Measurements from ENCODE around the gene FAM228B.
"Not testable (repeated sequence)": the region's sequence is repeated elsewhere in the genome, so short reads cannot be mapped to it uniquely, and the experiment has no call there.

FAM228B gene

DNA sequence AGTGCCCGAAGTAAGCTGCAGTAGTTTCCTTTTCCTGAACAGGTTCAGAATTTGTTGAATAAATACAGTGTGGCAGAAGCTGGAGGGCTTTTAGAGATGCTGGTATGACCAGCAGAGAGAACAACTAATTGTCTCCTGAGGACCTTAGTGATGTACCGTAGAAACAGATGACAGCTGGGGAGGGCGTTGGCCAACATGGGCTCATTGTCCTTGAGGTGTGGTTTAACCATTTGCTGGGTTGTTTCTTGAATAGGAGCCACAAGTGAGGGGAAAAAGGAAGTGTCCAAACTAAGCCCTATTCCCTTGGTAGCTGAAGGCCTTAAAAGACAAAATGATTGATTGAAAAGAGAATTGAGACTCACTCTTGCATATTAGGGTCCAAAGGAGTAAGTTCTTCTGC is 39.9 kb downstream of the FAM228B start:
- peaks cover 25% of the 10 kb centered on the region for H3K36me3 Mint-ChIP-seq
- H3K4me3 Mint-ChIP-seq: no peak overlapping the region
- no peak overlapping the region for H3K27ac Mint-ChIP-seq
- H3K27me3 Mint-ChIP-seq: no peaks in the 10 kb centered on the region
- ATAC-seq: no peak
- H3K4me1 Mint-ChIP-seq: peaks cover 17% of the 10 kb centered on the region
- H3K9me3 Mint-ChIP-seq: no peaks in the 10 kb centered on the region

DNA sequence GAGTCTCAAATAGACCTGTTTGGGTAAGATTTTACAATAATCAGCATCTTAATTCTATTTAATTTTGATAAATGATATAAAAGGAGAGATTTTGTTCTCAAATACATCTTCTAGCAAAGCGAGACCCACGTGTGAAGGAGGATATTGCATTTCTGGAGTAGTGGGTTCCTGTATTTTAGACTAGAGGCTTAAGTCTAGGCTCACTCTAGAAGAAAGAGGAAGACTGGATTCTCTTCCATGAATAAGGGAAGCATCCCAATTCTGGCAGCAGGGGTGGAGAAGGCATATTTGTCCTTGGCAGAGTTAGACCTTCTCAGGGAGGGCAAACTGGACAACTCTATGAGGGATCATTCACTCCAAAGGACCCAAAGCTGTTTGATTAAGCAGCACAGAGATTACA is 40.3 kb downstream of the FAM228B start:
- no peak overlapping the region for H3K4me3 Mint-ChIP-seq

DNA sequence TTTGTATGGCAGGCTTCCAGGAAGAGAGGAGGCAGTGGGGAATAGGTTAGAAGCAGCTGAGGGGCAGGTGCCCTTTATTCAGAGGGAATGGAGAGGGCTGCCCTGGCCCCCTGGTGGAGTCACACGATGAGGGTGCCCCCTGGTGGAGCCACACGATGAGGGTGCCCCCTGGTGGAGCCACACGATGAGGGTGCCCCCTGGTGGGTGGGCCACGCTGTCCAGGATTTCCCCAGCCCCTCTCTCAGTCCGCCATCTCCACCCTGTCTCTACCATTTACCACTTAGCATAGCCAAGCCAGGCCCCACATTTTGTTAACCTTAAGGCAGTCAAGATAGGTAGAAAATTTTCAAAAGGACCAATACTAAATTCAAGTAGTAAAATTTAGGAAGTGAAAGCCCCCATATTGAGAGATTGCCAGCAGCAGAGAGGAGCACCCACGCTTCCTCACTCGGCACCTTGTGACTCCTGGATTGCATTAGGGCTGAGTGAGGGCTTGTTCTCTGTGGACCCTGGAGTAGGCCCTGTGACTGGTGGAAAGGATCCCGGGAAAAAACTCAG is 41.2 kb downstream of the FAM228B start:
- Mint-ChIP-seq H3K27me3 (no peaks in the 10 kb centered on the region), H3K4me1 (peaks cover 17% of the 10 kb centered on the region), H3K9me3 (no peaks in the 10 kb centered on the region), H3K36me3 (peaks cover 25% of the 10 kb centered on the region), H3K27ac (peak overlapping the region; percentile 74), H3K4me3 (peak overlapping the region; percentile 56)
- ATAC-seq: peak; percentile 88

More for the DNA sequence above, 40.3 kb downstream of the FAM228B start:
- no peak overlapping the region for H3K27ac Mint-ChIP-seq
- peaks cover 17% of the 10 kb centered on the region for H3K4me1 Mint-ChIP-seq
- H3K36me3 Mint-ChIP-seq: peaks cover 26% of the 10 kb centered on the region
- H3K27me3 Mint-ChIP-seq: no peaks in the 10 kb centered on the region
- H3K9me3 Mint-ChIP-seq: no peaks in the 10 kb centered on the region
- ATAC-seq: no peak

DNA sequence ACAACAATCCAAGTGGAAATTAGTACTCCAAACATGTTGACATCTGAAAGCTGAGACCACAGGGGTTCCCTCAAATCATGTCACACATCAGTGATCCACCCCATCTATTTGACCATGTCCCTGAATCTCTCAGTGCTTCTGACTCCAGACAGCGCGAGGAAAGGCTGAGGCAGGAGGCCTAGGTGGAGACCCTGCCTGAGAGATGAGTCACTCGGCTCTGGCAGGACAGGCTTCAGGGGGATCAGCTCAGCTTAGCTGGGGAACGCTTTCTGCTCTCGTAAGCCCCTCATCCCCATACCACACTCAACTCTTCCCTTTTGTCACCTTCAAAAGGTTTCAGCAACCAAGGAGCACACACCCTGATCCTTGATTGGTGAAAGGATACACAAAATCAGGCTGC is 45.8 kb downstream of the FAM228B start:
- no peak for ATAC-seq
- peaks cover 13% of the 10 kb centered on the region for H3K36me3 Mint-ChIP-seq
- H3K4me3 Mint-ChIP-seq: no peak overlapping the region
- peaks cover 15% of the 10 kb centered on the region for H3K4me1 Mint-ChIP-seq
- peaks cover 2% of the 10 kb centered on the region for H3K9me3 Mint-ChIP-seq
- H3K27ac Mint-ChIP-seq: no peak overlapping the region
- peaks cover 6% of the 10 kb centered on the region for H3K27me3 Mint-ChIP-seq

DNA sequence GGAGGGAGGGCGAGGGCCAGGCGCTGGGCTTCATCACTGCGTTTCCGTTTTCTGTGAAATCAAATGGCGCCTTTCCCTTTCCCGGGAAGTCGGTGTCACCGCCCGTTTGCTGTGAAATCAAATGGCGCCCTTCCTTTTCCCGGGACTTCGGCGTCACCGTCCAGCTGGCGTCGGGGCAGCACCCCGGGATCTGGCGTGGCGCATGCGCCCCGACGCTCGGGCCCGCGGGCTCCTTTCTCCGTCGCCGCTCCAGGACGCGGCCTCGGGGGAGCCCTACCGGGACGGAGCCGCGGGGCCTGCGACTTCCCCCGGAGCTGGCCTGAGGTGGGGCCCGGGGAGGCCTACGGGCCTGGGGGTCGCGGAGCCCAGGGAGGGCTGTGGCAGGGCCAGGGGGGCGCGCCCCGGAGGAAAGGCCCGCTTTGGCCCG is 51.6 kb downstream of the FAM228B start, which contains the start of gene FAM228A:
Gene FAM228A (plus strand): TSS at position 203 of the 427 bp plus-strand sequence. CDS start 428 bp downstream, outside the sequence.
- H3K9me3 Mint-ChIP-seq: peaks cover 3% of the 10 kb centered on the region
- no peak within 1 kb of the TSS for H3K4me3 Mint-ChIP-seq
- no peak within 1 kb of the TSS for H3K27ac Mint-ChIP-seq
- ATAC-seq: peak; percentile 39
- peaks cover 10% of the 10 kb centered on the region for H3K27me3 Mint-ChIP-seq
- H3K36me3 Mint-ChIP-seq: peaks cover 6% of the 10 kb centered on the region
- H3K4me1 Mint-ChIP-seq: no peaks in the 10 kb centered on the region

DNA sequence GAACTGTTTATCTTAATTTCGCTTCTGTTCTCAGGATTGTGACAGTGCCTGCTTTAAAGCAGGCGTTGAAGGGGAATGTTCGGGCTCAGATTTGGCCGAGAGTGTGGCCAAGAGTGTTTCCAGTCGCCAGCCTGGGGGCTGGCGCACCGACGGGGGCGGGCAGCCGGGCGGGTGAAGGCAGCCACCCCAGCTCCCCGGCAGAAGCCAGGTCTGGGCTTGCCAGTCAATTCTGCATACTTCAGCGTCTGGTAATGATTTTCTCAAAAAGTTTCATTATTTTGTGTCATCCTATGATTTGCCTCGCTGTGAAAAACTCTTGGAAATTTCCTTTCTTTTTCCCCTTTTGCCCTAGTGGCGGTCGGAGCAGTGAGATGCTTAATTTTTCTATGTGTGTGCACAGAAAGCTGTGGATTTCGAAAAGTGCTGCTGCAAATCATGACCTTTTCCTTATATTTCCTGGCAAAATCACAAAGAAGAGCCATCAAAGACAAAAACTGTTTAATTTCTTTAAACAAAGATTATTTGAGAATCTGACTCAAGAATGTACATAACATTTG is 52.4 kb downstream of the FAM228B start:
- no peak overlapping the region for H3K4me3 Mint-ChIP-seq
- H3K4me1 Mint-ChIP-seq: no peaks in the 10 kb centered on the region
- H3K27me3 Mint-ChIP-seq: peaks cover 10% of the 10 kb centered on the region
- H3K36me3 Mint-ChIP-seq: peaks cover 6% of the 10 kb centered on the region
- H3K27ac Mint-ChIP-seq: no peak overlapping the region
- peaks cover 3% of the 10 kb centered on the region for H3K9me3 Mint-ChIP-seq
- ATAC-seq: no peak

DNA sequence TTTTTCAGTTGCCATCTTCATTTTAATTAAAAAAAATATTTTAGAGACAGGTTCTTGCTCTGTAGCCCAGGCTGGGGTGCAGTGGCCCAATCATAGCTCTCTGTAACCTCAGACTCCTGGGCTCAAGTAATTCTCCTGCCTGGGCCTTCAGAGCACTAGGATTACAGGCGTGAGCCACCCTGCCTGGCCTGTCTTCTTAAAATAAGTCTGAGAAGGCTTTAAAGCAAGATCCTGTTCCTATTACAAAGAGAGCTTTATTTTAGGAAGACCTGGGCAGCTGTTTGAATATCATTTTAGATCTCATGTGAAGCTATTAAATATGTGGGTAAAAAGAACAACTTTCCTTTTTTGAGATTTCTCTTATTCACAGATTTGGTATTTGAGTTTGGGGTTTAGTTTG is 53.1 kb downstream of the FAM228B start:
- no peak overlapping the region for H3K4me3 Mint-ChIP-seq

DNA sequence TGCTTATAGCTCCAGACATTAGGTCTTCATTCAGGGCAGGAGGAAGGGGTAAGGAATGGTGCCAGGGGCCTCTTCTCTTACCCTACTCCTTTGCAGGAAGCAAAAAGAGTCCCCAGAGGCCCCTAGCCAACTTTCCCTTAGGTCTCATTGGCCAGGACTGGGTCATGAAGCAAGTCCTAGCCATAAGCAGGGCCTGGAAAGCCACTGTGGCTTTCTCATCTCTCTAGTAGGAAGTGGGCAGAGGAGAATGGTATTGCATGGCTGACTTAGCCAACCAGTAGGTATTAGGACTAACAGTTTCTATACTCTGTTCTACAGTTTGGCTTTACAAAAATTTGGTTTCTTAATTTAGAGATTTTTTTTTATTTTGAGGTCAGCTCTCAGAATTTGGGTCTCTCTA is 56.4 kb downstream of the FAM228B start:
- H3K36me3 Mint-ChIP-seq: no peaks in the 10 kb centered on the region
- no peaks in the 10 kb centered on the region for H3K9me3 Mint-ChIP-seq
- no peak overlapping the region for H3K4me3 Mint-ChIP-seq
- H3K4me1 Mint-ChIP-seq: no peaks in the 10 kb centered on the region
- no peaks in the 10 kb centered on the region for H3K27me3 Mint-ChIP-seq
- no peak for ATAC-seq
- H3K27ac Mint-ChIP-seq: no peak overlapping the region

More for the DNA sequence above, 53.1 kb downstream of the FAM228B start:
- H3K27ac Mint-ChIP-seq: no peak overlapping the region
- H3K27me3 Mint-ChIP-seq: peaks cover 10% of the 10 kb centered on the region
- peaks cover 3% of the 10 kb centered on the region for H3K9me3 Mint-ChIP-seq
- ATAC-seq: no peak
- peaks cover 6% of the 10 kb centered on the region for H3K36me3 Mint-ChIP-seq
- H3K4me1 Mint-ChIP-seq: no peaks in the 10 kb centered on the region

DNA sequence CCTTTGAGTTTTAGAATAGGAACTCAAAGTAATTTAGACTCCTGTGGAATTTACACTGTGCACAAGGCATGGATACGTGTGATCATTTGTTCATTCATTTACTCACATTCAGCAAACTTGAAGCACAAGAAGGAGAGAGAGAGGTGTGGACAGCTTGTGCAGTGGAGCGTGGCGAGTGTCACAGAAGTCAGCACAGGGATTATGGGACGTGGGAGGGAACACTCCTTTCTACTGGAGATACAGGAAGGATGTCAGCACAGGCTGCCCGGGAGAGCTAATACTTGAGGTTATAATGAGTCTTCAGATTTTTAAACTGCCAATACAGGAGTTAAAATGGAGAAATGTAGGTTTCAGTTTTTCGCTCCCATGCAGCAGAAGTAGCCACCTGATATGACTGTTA is 58.6 kb downstream of the FAM228B start:
- no peaks in the 10 kb centered on the region for H3K27me3 Mint-ChIP-seq

DNA sequence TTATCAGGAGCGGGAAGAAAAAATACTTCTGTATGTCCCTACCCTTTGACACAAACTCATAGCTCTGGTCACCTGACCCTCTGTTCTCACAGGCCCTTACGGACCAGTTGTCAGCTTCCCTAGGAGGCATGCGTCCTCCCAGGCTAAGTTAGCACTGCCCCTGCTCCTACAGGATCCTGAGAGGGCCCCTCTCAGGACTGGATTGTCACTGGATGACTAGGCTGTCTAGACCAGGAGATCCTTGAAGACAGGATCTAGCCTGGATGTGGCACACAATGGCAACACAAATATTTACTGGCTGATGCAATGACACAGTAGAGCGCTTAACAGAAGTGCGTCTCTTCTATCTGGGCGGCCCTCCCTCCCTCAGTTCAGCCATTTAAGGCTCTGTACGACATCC is 59.2 kb downstream of the FAM228B start:
- no peak for ATAC-seq
- Mint-ChIP-seq H3K4me1 (no peaks in the 10 kb centered on the region), H3K27ac (no peak overlapping the region), H3K36me3 (peaks cover 6% of the 10 kb centered on the region), H3K9me3 (no peaks in the 10 kb centered on the region), H3K27me3 (no peaks in the 10 kb centered on the region), H3K4me3 (no peak overlapping the region)

More for the DNA sequence above, 58.6 kb downstream of the FAM228B start:
- no peak for ATAC-seq
- Mint-ChIP-seq H3K4me3 (no peak overlapping the region), H3K9me3 (no peaks in the 10 kb centered on the region), H3K4me1 (no peaks in the 10 kb centered on the region), H3K36me3 (no peaks in the 10 kb centered on the region), H3K27ac (no peak overlapping the region)

DNA sequence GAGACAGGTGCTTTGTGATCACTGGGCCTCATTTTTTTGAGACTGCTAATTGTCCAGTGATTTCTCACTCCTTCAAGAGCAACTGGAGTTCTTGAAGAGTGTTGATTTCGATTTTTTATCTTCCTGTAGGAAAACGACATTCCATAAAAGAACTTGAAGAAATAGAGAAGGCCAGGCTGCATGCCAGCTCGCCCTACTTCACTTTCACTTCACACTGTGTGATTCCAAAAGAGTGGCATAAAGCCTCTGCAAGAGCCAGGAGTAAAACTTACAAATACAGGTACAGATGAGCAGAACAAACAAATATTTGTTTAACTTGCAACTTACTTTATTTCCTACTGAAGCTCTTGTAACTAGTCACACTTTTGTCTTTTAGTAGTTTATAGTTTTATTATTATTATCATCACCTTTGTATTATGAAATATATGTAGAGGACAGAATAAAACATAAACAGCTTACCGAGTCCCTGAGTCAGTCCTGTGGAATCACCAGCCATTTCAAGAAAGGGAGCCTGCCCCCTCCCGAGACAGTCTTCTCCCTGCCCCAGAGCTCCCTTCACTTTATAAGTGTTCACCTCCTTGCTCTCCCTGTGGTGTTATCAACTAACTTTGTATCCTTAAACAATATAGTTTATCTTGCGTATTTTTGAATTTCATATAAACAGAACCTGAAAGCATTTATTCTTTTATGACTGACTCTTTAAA is 60.2 kb downstream of the FAM228B start:
- Mint-ChIP-seq H3K36me3 (peaks cover 13% of the 10 kb centered on the region), H3K9me3 (peaks cover 5% of the 10 kb centered on the region), H3K4me3 (no peak overlapping the region), H3K4me1 (no peaks in the 10 kb centered on the region), H3K27ac (no peak overlapping the region), H3K27me3 (no peaks in the 10 kb centered on the region)
- ATAC-seq: no peak

DNA sequence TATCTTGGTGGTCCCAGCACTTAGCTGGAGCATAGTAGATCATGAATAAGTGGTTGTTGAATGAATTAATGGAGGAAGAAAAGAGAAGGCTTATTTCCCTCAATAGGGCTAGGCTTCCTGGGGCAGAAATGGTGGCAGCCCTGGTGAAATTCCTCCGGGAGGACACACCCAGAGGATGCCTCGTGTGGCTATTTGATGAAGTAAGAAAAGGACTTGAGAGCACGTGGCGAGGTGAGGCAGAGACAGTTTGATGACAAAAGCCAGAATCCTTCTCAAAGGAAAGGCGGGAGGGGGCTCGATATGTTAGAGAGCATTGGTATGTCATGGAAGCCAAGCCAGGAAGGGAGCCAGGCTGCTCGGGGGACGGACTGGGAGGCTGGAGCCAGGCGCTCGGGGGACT is 66.3 kb downstream of the FAM228B start:
- peaks cover 17% of the 10 kb centered on the region for H3K36me3 Mint-ChIP-seq
- H3K27ac Mint-ChIP-seq: no peak overlapping the region
- no peaks in the 10 kb centered on the region for H3K4me1 Mint-ChIP-seq
- no peaks in the 10 kb centered on the region for H3K27me3 Mint-ChIP-seq
- H3K9me3 Mint-ChIP-seq: peaks cover 5% of the 10 kb centered on the region
- H3K4me3 Mint-ChIP-seq: no peak overlapping the region
- ATAC-seq: no peak

DNA sequence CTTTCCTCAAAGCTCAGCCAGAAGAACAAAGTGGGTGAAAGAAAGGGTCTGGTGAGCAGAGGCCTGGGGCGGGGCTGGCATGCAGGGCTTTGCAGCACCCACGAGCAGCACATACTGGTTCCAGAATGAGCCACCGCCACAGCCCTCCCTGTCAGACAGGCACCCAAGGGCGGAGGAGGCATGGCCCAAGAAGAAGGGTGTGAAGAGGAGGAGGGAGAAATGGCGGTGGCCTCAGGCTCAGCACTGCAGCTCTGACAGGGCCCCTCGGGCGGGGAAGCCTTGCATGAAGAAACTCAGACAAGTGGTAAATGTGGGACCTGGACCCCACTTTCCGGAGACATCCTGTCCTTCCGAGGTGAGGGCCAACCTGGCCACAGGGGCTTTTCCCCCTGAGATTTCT is 67.2 kb downstream of the FAM228B start:
- ATAC-seq: no peak
- H3K4me1 Mint-ChIP-seq: no peaks in the 10 kb centered on the region
- no peak overlapping the region for H3K27ac Mint-ChIP-seq
- H3K4me3 Mint-ChIP-seq: no peak overlapping the region
- peaks cover 5% of the 10 kb centered on the region for H3K9me3 Mint-ChIP-seq
- H3K27me3 Mint-ChIP-seq: no peaks in the 10 kb centered on the region
- H3K36me3 Mint-ChIP-seq: peaks cover 17% of the 10 kb centered on the region

DNA sequence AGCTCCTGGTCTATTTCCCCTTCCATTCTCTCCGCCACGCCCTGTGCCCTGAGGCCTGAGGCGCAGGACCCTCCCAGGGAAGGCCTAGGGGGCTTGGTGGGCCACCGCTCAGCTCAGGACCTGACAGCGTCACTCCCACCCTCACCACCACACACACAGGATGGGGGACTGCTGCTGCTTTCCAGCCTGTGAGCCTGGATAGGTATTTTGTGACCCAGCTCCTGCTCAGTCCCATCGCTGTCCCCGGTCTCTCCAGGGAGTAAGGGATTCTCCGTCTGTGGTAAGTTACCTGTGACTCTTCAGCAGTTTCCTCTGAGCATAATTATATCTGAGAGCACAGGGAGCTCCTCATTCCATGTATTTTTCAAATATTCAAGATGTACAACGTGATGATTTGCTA is 67.9 kb downstream of the FAM228B start:
- no peaks in the 10 kb centered on the region for H3K4me1 Mint-ChIP-seq
- H3K4me3 Mint-ChIP-seq: no peak overlapping the region
- peaks cover 5% of the 10 kb centered on the region for H3K9me3 Mint-ChIP-seq
- ATAC-seq: no peak
- H3K27me3 Mint-ChIP-seq: no peaks in the 10 kb centered on the region
- no peak overlapping the region for H3K27ac Mint-ChIP-seq
- peaks cover 17% of the 10 kb centered on the region for H3K36me3 Mint-ChIP-seq

DNA sequence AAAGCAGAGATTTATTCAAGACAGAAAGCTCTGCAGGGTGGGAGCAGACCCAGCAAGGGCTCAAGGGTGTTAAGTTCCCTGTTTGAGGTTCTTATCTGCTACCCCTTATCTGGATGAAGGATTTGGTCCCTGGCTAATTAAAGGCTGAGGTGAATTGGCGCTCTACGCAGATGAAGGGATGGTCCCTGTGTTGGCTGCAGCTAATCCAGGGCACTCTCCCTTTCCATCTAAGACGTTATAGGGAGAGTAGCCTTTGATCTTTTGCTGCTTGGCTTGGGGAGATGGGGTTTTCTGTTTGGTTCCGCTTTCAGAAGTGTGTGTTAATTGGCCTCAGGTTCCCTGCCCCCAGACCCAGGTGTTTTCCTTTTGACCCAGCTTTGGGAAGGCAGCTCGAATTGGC is 68.6 kb downstream of the FAM228B start:
- Mint-ChIP-seq H3K27me3 (no peaks in the 10 kb centered on the region), H3K9me3 (peaks cover 11% of the 10 kb centered on the region), H3K4me1 (no peaks in the 10 kb centered on the region), H3K4me3 (no peak overlapping the region), H3K36me3 (peaks cover 17% of the 10 kb centered on the region), H3K27ac (no peak overlapping the region)
- ATAC-seq: no peak

DNA sequence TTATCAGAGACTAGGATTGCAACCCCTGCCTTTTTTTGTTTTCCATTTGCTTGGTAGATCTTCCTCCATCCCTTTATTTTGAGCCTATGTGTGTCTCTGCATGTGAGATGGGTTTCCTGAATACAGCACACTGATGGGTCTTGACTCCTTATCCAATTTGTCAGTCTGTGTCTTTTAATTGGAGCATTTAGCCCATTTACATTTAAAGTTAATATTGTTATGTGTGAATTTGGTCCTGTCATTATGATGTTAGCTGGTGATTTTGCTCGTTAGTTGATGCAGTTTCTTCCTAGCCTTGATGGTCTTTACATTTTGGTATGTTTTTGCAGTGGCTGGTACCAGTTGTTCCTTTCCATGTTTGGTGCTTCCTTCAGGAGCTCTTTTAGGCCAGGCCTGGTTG is 73.9 kb downstream of the FAM228B start:
- H3K27me3 Mint-ChIP-seq, H3K27ac Mint-ChIP-seq, H3K4me1 Mint-ChIP-seq, H3K9me3 Mint-ChIP-seq, ATAC-seq, H3K4me3 Mint-ChIP-seq: not testable (repeated sequence)
- peaks cover 26% of the 10 kb centered on the region for H3K36me3 Mint-ChIP-seq
